Measurements from ENCODE around the gene PGK2. TPM values are rescaled to one million over a fixed set of nuclear protein-coding genes. Genes with fewer than 3 reads are reported as not detected.

Gene PGK2
- total RNA-seq, 1 donor from 2014 or later = not detected

DNA sequence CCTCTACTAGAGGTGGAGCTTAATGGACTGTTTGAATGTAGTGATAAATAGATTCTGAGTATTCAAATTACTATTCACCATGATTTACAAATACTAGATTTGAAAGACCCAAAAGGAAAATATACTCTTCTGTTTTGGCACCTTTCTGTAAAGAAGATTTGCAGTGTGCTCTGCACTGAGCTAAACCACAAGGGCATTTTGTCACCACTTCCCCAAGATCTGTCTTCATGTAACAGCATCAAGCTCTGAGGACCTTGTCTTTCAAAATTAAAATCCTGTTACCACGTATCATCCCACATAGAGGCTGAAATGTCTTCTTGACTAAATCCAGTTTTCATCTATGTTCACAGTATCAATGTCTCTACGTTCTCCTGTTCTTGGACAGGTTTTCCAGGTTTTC is 3.3 kb upstream of the PGK2 start:
- TF ChIP-seq, protein P1, sequence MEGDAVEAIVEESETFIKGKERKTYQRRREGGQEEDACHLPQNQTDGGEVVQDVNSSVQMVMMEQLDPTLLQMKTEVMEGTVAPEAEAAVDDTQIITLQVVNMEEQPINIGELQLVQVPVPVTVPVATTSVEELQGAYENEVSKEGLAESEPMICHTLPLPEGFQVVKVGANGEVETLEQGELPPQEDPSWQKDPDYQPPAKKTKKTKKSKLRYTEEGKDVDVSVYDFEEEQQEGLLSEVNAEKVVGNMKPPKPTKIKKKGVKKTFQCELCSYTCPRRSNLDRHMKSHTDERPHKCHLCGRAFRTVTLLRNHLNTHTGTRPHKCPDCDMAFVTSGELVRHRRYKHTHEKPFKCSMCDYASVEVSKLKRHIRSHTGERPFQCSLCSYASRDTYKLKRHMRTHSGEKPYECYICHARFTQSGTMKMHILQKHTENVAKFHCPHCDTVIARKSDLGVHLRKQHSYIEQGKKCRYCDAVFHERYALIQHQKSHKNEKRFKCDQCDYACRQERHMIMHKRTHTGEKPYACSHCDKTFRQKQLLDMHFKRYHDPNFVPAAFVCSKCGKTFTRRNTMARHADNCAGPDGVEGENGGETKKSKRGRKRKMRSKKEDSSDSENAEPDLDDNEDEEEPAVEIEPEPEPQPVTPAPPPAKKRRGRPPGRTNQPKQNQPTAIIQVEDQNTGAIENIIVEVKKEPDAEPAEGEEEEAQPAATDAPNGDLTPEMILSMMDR (conservative IDR thresholded peaks at IDR 0.05) = no peak
- peaks cover 7% of the 10 kb centered on the region for H3K9me3 Mint-ChIP-seq
- no peak overlapping the region for H3K27ac Mint-ChIP-seq (ENCODE audit: unreplicated experiment)
- no peaks in the 10 kb centered on the region for H3K4me1 Mint-ChIP-seq
- no peaks in the 10 kb centered on the region for H3K27me3 Mint-ChIP-seq (ENCODE audit: low read depth)
- H3K4me3 Mint-ChIP-seq = no peak overlapping the region
- no peaks in the 10 kb centered on the region for H3K36me3 Mint-ChIP-seq (ENCODE audit: low read depth)
- DNase-seq (ENCODE audit: low read depth, low spot score) = no peak

DNA sequence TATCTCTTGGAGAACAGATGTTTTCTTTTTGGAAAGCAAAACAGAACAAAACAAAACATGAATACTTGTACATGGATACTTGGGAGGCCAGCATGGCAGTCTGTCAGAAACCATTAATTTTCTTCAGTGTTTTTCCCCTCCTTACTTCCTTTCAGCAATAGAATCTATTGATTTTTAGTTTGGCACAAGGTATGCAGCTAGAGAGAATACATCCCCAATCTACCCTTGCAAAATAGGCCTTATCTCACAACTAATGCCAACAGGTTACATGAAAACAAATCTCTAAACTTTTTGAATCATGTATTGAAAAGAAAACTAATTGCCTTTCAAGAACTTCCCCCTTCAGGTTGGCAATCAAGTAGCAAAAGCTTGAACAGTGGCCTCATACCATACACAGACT is 2.8 kb downstream of the PGK2 start:
- Mint-ChIP-seq H3K9me3 (peaks cover 7% of the 10 kb centered on the region), H3K27ac (ENCODE audit: unreplicated experiment) (no peak overlapping the region), H3K27me3 (ENCODE audit: low read depth) (no peaks in the 10 kb centered on the region), H3K36me3 (ENCODE audit: low read depth) (no peaks in the 10 kb centered on the region), H3K4me3 (no peak overlapping the region), H3K4me1 (no peaks in the 10 kb centered on the region)
- DNase-seq (ENCODE audit: low read depth, low spot score) = no peak
- TF ChIP-seq, protein P1 (conservative IDR thresholded peaks at IDR 0.05) = no peak

- Mint-ChIP-seq H3K4me1 (no peaks in the 10 kb centered on the region), H3K27me3 (ENCODE audit: low read depth) (no peaks in the 10 kb centered on the region), H3K4me3 (no peak overlapping the region), H3K9me3 (peaks cover 6% of the 10 kb centered on the region), H3K27ac (ENCODE audit: unreplicated experiment) (no peak overlapping the region), H3K36me3 (ENCODE audit: low read depth) (no peaks in the 10 kb centered on the region)
- TF ChIP-seq, protein P1 (conservative IDR thresholded peaks at IDR 0.05) = no peak
- no peak for DNase-seq (ENCODE audit: low read depth, low spot score)
These were observed 4.4 kb downstream of the PGK2 start for GRCh38 chr6:49782725-49783124.

DNA sequence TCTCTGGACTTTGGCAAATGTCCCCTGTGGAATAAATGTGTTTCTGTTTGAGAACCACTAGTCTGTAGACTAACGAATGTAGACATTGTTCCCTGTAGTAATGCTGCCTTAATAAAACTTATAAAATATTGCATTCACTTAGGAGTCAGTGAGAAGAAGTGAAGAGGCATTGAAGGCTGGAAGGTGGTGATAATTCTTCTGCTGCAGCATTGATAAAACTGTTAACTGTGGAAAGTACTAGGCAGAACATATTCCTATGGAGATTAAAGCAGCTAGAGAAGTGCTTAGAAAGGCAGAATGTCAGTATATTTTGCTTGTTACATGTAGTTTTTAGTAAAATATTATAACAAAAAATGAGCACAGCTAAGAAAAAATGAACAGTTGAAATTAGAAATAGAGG is 4.8 kb downstream of the PGK2 start:
- TF ChIP-seq, protein P1 (conservative IDR thresholded peaks at IDR 0.05) = no peak
- Mint-ChIP-seq H3K27me3 (ENCODE audit: low read depth) (no peaks in the 10 kb centered on the region), H3K27ac (ENCODE audit: unreplicated experiment) (no peak overlapping the region), H3K4me1 (no peaks in the 10 kb centered on the region), H3K9me3 (peaks cover 4% of the 10 kb centered on the region), H3K36me3 (ENCODE audit: low read depth) (no peaks in the 10 kb centered on the region), H3K4me3 (no peak overlapping the region)
- no peak for DNase-seq (ENCODE audit: low read depth, low spot score)

GRCh38 chr6:49776444-49776843 is 10.6 kb downstream of the PGK2 start:
- TF ChIP-seq, protein P1 (conservative IDR thresholded peaks at IDR 0.05) = no peak
- no peaks in the 10 kb centered on the region for H3K36me3 Mint-ChIP-seq (ENCODE audit: low read depth)
- H3K4me3 Mint-ChIP-seq = no peak overlapping the region
- H3K27ac Mint-ChIP-seq (ENCODE audit: unreplicated experiment) = no peak overlapping the region
- no peaks in the 10 kb centered on the region for H3K4me1 Mint-ChIP-seq
- no peaks in the 10 kb centered on the region for H3K27me3 Mint-ChIP-seq (ENCODE audit: low read depth)
- peaks cover 3% of the 10 kb centered on the region for H3K9me3 Mint-ChIP-seq
- DNase-seq (ENCODE audit: low read depth, low spot score) = no peak

DNA sequence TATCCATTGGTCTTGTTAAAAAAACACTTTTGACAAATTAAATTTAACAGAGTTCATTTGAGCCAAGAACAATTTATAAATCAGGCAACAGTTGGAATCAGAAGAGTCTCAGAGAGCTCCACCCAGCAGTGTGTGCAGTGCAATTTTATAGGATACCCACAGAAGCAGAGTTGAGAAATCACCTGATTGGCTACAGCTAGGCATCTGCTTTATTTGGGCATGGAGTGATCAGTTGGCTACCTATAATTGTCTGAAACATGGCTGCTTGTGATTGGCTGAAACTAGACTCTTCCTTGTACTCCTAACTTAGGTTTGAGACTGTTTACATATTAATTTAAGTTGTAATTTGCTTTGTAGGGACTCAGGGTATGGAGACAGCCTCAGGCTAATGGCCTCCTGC is 12.0 kb downstream of the PGK2 start:
- no peak overlapping the region for H3K27ac Mint-ChIP-seq (ENCODE audit: unreplicated experiment)
- no peaks in the 10 kb centered on the region for H3K4me1 Mint-ChIP-seq
- H3K36me3 Mint-ChIP-seq (ENCODE audit: low read depth) = no peaks in the 10 kb centered on the region
- no peak overlapping the region for H3K4me3 Mint-ChIP-seq
- no peaks in the 10 kb centered on the region for H3K27me3 Mint-ChIP-seq (ENCODE audit: low read depth)
- H3K9me3 Mint-ChIP-seq = peaks cover 3% of the 10 kb centered on the region
- DNase-seq (ENCODE audit: low read depth, low spot score) = no peak
- TF ChIP-seq, protein P1 (conservative IDR thresholded peaks at IDR 0.05) = no peak
